Measurements from ENCODE around the gene ZNF398.

GRCh38 chr7:149205690-149206381 lies 58.6 kb downstream of the ZNF398 start:
- TF ChIP-seq TCF12 (IDR thresholded peaks at IDR 0.05; ENCODE audit: low read depth) (no peak), REST (IDR thresholded peaks at IDR 0.05; ENCODE audit: low read depth) (no peak), TAF1 (IDR thresholded peaks at IDR 0.05; ENCODE audit: low read depth) (no peak)

All from Ishikawa (cell line).